K562 (cell line): ENCODE measurements around the gene PRKD1. TPM values are rescaled to one million over a fixed set of nuclear protein-coding genes. Genes with fewer than 3 reads are reported as not detected.

Experiments
- ATAC-seq: fragments of 200-7000 bp; cut with Tn5 transposase; 3 replicates; pipeline ENCODE4 v1.9.1; 2020; ENCODE audit warnings: moderate library complexity
- BruUV-seq: library from RNA; stranded (reverse); fragments of 400-500 nt; replicated peaks from 2 replicates; lab custom pipeline; 2021; lab: Mats Ljungman, UMichigan
- CTCF ChIA-PET: fragments of 300-600 bp; formaldehyde crosslinking; extraction: SDS; loops from one replicate; lab custom pipeline; 2021; ENCODE audit warnings: low intra/inter-chr PET ratio; lab: Yijun Ruan, JAX
- POLR2A ChIA-PET: fragments of 300-600, 350-650 bp; sonication (Branson Sonifier 250); formaldehyde crosslinking; extraction: SDS; loops from one replicate; lab custom pipeline; 2021; ENCODE audit warnings: antibody characterized with exemption, inconsistent platforms; lab: Yijun Ruan, JAX
- DNase-seq, 4 experiments: peaks; one replicate each; pipeline versions ENCODE4 v3.0.0 to v3.0.0-alpha.2; 2011 to 2018; ENCODE audit warnings: low spot score in 3 of 4, mixed read lengths in 3 of 4; ENCODE audit errors: extremely low read depth in 1 of 4
- FAIRE-seq: peaks from 2 replicates; lab custom pipeline; 2011; peaks lifted over from hg19 to GRCh38; lab: Jason Lieb, UNC
- H2AFZ ChIP-seq: 2 replicates; pipeline ENCODE4 v1.6.0; 2011; ENCODE audit warnings: low read depth, low read length, control low read depth, inconsistent platforms
- H3K27ac ChIP-seq: fragments of 200-600 bp; 3 replicates; pipeline ENCODE4 v1.8.0; 2011; ENCODE audit warnings: low read depth, mild to moderate bottlenecking, control low read depth, inconsistent platforms, low read length, moderate library complexity, mixed read lengths; ENCODE audit errors: extremely low read depth
- H3K27me3 ChIP-seq, 2 experiments: fragments of 300-600 bp in 1 of 2; 2 replicates in 1 of 2; 3 replicates in 1 of 2; pipeline versions ENCODE4 v1.6.0 to v1.8.0; 2011; ENCODE audit warnings: inconsistent platforms in 2 of 2, low read length in 2 of 2, mild to moderate bottlenecking in 1 of 2, mixed read lengths in 1 of 2, moderate library complexity in 1 of 2; ENCODE audit not compliant: control insufficient read depth in 2 of 2, insufficient read depth in 2 of 2
- H3K36me3 ChIP-seq: fragments of 300-600 bp; 3 replicates; pipeline ENCODE4 v1.8.0; 2011; ENCODE audit warnings: mild to moderate bottlenecking, low read length, inconsistent platforms; ENCODE audit not compliant: control insufficient read depth, insufficient read depth
- H3K4me1 ChIP-seq, 2 experiments: fragments of 200-600 bp in 1 of 2; replicated peaks in 1 of 2; 2 replicates in 1 of 2; 3 replicates in 1 of 2; pipeline versions ENCODE4 v1.5.1 to v1.8.0; 2011; ENCODE audit warnings: inconsistent platforms in 2 of 2, low read length in 2 of 2, mild to moderate bottlenecking in 1 of 2, mixed read lengths in 1 of 2, moderate library complexity in 1 of 2; ENCODE audit not compliant: control insufficient read depth in 2 of 2, insufficient read depth in 2 of 2
- H3K4me2 ChIP-seq: 2 replicates; pipeline ENCODE4 v1.6.1; 2011; ENCODE audit warnings: low read length, control low read depth, inconsistent platforms, mixed read lengths; ENCODE audit not compliant: insufficient read depth
- H3K4me3 ChIP-seq: fragments of 200-600 bp; sonication (generic), shearing (Covaris generic); 2 replicates; pipeline ENCODE4 v1.5.1; 2016; ENCODE audit warnings: control low read depth, inconsistent platforms
- H3K79me2 ChIP-seq: fragments of 200-600 bp; 3 replicates; pipeline ENCODE4 v1.8.0; 2011; ENCODE audit warnings: low read length, inconsistent platforms; ENCODE audit not compliant: control insufficient read depth, insufficient read depth
- H3K9ac ChIP-seq, 2 experiments: 2 replicates each; pipeline versions ENCODE4 v1.6.0 to v1.6.1; 2011; ENCODE audit warnings: low read depth in 2 of 2, low read length in 2 of 2, control low read depth in 1 of 2, inconsistent platforms in 1 of 2, mild to moderate bottlenecking in 1 of 2, mixed read lengths in 1 of 2; ENCODE audit not compliant: insufficient read depth in 1 of 2
- H3K9me1 ChIP-seq: one replicate; pipeline ENCODE4 v1.6.0; 2011; ENCODE audit warnings: inconsistent platforms, mild to moderate bottlenecking, low read length, moderate library complexity; ENCODE audit not compliant: control insufficient read depth, insufficient read depth
- H3K9me3 ChIP-seq: replicated peaks from 2 replicates; pipeline ENCODE4 v1.5.1; 2011; ENCODE audit warnings: low read depth, low read length, inconsistent platforms; ENCODE audit not compliant: control insufficient read depth, insufficient read depth
- H4K20me1 ChIP-seq: replicated peaks from 2 replicates; pipeline ENCODE4 v1.6.1; 2011; ENCODE audit warnings: low read length, inconsistent platforms, mixed read lengths; ENCODE audit not compliant: control insufficient read depth, insufficient read depth
- ELF1 ChIP-seq: fragments of 200-800 bp; sonication (Bioruptor generic); IDR thresholded peaks from 2 replicates; pipeline ENCODE4 v1.6.1; 2016; ENCODE audit warnings: missing genetic modification characterization, missing compliant biosample characterization
- HDAC1 ChIP-seq, 2 experiments: fragments of 450-650 bp; IDR thresholded peaks; 2 replicates each; pipeline ENCODE4 v1.6.1; 2016 to 2017; ENCODE audit warnings: inconsistent platforms in 1 of 2, mild to moderate bottlenecking in 1 of 2, moderate library complexity in 1 of 2
- NCOA1 ChIP-seq: fragments of 450-650 bp; IDR thresholded peaks from 2 replicates; pipeline ENCODE4 v1.6.1; 2016; ENCODE audit warnings: low read depth
- NR2F6 ChIP-seq: fragments of 450-650 bp; formaldehyde crosslinking; IDR thresholded peaks from 2 replicates; pipeline ENCODE4 v1.4.0; 2020; ENCODE audit warnings: mild to moderate bottlenecking
- RREB1 ChIP-seq: fragments of 250-450 bp; sonication (Bioruptor Pico); IDR thresholded peaks from 2 replicates; pipeline ENCODE4 v1.4.0; 2020
- SAP30 ChIP-seq: fragments of 200-600 bp; sonication (generic); IDR thresholded peaks from 2 replicates; pipeline ENCODE4 v1.6.1; 2012; ENCODE audit warnings: borderline replicate concordance, low read depth, mild to moderate bottlenecking, moderate library complexity, low read length, control low read depth, inconsistent platforms; ENCODE audit not compliant: insufficient read depth, poor library complexity, severe bottlenecking
- SMARCC2 ChIP-seq: fragments of 450-650 bp; IDR thresholded peaks from 2 replicates; pipeline ENCODE4 v1.6.1; 2017; ENCODE audit warnings: antibody characterized with exemption, moderate library complexity, mild to moderate bottlenecking, low read depth
- SRSF9 ChIP-seq: fragments of 200-400 bp; formaldehyde crosslinking; IDR thresholded peaks from 2 replicates; pipeline ENCODE4 v1.6.1; 2017; ENCODE audit warnings: low read depth, low read length, borderline replicate concordance
- STAT5A ChIP-seq: IDR thresholded peaks from 2 replicates; pipeline ENCODE4 v1.6.1; 2012; ENCODE audit warnings: low read length, inconsistent platforms, borderline replicate concordance
- ZC3H11A ChIP-seq: IDR thresholded peaks from 2 replicates; pipeline ENCODE4 v1.6.1; 2012; ENCODE audit warnings: low read depth, low read length, improper control_type of control experiment
- ZEB2 ChIP-seq: fragments of 450-650 bp; IDR thresholded peaks from 2 replicates; pipeline ENCODE4 v1.6.1; 2016
- ZNF197 ChIP-seq: fragments of 200-800 bp; sonication (Bioruptor generic); IDR thresholded peaks from 2 replicates; pipeline ENCODE4 v1.6.1; 2016; ENCODE audit warnings: low read depth, missing genetic modification characterization, missing compliant biosample characterization
- ZNF740 ChIP-seq, 3 experiments: fragments of 200-800 bp in 1 of 3; sonication (Bioruptor generic) in 1 of 3; sonication (generic) in 1 of 3; formaldehyde crosslinking in 1 of 3; IDR thresholded peaks; 2 replicates each; pipeline versions ENCODE4 v1.6.1 to v1.8.0; 2016 to 2022; ENCODE audit warnings: mild to moderate bottlenecking in 2 of 3, missing compliant biosample characterization in 2 of 3, missing genetic modification characterization in 2 of 3, missing genetic modification reagents in 1 of 3
- ZNF766 ChIP-seq: fragments of 200-800 bp; sonication (Bioruptor generic); conservative IDR thresholded peaks from 2 replicates; pipeline ENCODE4 v1.6.1; 2016; ENCODE audit warnings: missing genetic modification characterization, missing compliant biosample characterization
- ZNF79 ChIP-seq: fragments of 250-450 bp; sonication (Bioruptor Pico); IDR thresholded peaks from 2 replicates; pipeline ENCODE4 v1.4.0; 2020; ENCODE audit warnings: low read depth, mild to moderate bottlenecking, moderate library complexity
- in situ Hi-C: fragments of 300-500 bp; cut with MboI; formaldehyde crosslinking; loops from 4 replicates; pipeline ENCODE4 v1.15.0; 2018; ENCODE audit warnings: inconsistent platforms, mixed read lengths
- intact Hi-C: fragments of 100-400 bp; cut with micrococcal nuclease; formaldehyde crosslinking; loops from 2 replicates; pipeline ENCODE4 v1.14.2; 2022
- polyA plus RNA-seq, 8 experiments: library from polyadenylated mRNA; depleted of rRNA in 4 of 8; stranded (reverse) in 5 of 8; unstranded in 3 of 8; fragments of >200 nt; fragmentation: Nextera tagmentation in 2 of 8; fragmentation: Illumina TruSeq in 1 of 8; extraction: Ambion mirVana in 2 of 8; extraction: Trizol in 1 of 8; gene quantifications; 2 replicates each; pipeline versions ENCODE4 v1.2.1 to v1.2.3, GENCODE V29; 2011 to 2014; ENCODE audit warnings: inconsistent platforms in 1 of 8, missing spikeins in 1 of 8
- total RNA-seq, 7 experiments: library from RNA; depleted of rRNA in 6 of 7; stranded (reverse); fragments of >200 nt in 6 of 7; fragmentation: Illumina TruSeq in 2 of 7; extraction: Trizol in 2 of 7; gene quantifications; 2 replicates each; pipeline versions ENCODE4 v1.2.1 to v1.2.3, GENCODE V29; 2011 to 2021; ENCODE audit warnings: low replicate concordance in 1 of 7

Gene PRKD1
- total and polyA plus RNA-seq, 9 of the 15 experiments (the other 6 are each of a cell fraction or from before 2014, with no cell fraction given), result 0.04 to 0.25 (median 0.13) TPM; not detected in 1

- no peak for TF ChIP-seq NR2F6 (CRISPR knock-in tag)
Observed at GRCh38 chr14:29820785-29821184, 106.9 kb downstream of the PRKD1 start (continued).

- H3K9ac ChIP-seq, result no peak overlapping the region
- H3K27me3 ChIP-seq, result no peaks in the 10 kb centered on the region
- ChIA-PET CTCF (interaction anchor here (0.6 kb wide), 1 partner anchor 648 kb away, joined by 3 read pairs; no protein-coding TSS in a partner anchor), POLR2A (no interaction called here)
- H3K79me2 ChIP-seq, result no peaks in the 10 kb centered on the region
- no peaks in the 10 kb centered on the region for H4K20me1 ChIP-seq
- H3K36me3 ChIP-seq, result no peaks in the 10 kb centered on the region
- H3K9me3 ChIP-seq, result no peaks in the 10 kb centered on the region
- H3K4me3 ChIP-seq, result no peak overlapping the region
- FAIRE-seq, result no peak
- H3K4me2 ChIP-seq, result no peak overlapping the region
- DNase-seq, result no peak
- in situ Hi-C loops, result no loop called here
- intact Hi-C loops, result no loop called here
- no peak overlapping the region for H2AFZ ChIP-seq
- no peaks in the 10 kb centered on the region for H3K4me1 ChIP-seq
- H3K9me1 ChIP-seq, result no peaks in the 10 kb centered on the region
- no peak for ATAC-seq
- BruUV-seq, result no TSS peak
- no peak overlapping the region for H3K27ac ChIP-seq
- TF ChIP-seq ZNF740 (CRISPR knock-in tag; IDR thresholded peaks at IDR 0.05) (no peak), ZNF740 (tag; IDR thresholded peaks at IDR 0.05) (no peak), ZC3H11A (no peak), NCOA1 (no peak), ELF1 (tag) (no peak), STAT5A (no peak), ZEB2 (no peak), ZNF766 (no peak), SMARCC2 (no peak), ZNF197 (CRISPR knock-in tag) (no peak), ZNF79 (CRISPR knock-in tag) (no peak), SAP30 (no peak), HDAC1 (IDR thresholded peaks at IDR 0.05) (no peak), SRSF9 (no peak), RREB1 (CRISPR knock-in tag) (no peak)
Observed at GRCh38 chr14:29817767-29818405, 109.8 kb downstream of the PRKD1 start.
